NCI-H2107 treated with DMSO at 0.1 percent for 48 hours (cell line): Measurements from ENCODE around the gene TMEM123.
A peak's percentile ranks its signal among the peaks of the same experiment; 100 is the strongest.
"Not testable (repeated sequence)": the region's sequence is repeated elsewhere in the genome, so short reads cannot be mapped to it uniquely, and the experiment has no call there.

Experiments
- DNase-seq: peaks from one replicate; lab custom pipeline; 2025; ENCODE audit not compliant: unreplicated experiment; lab: John Stamatoyannopoulos, UW

Gene TMEM123

DNA sequence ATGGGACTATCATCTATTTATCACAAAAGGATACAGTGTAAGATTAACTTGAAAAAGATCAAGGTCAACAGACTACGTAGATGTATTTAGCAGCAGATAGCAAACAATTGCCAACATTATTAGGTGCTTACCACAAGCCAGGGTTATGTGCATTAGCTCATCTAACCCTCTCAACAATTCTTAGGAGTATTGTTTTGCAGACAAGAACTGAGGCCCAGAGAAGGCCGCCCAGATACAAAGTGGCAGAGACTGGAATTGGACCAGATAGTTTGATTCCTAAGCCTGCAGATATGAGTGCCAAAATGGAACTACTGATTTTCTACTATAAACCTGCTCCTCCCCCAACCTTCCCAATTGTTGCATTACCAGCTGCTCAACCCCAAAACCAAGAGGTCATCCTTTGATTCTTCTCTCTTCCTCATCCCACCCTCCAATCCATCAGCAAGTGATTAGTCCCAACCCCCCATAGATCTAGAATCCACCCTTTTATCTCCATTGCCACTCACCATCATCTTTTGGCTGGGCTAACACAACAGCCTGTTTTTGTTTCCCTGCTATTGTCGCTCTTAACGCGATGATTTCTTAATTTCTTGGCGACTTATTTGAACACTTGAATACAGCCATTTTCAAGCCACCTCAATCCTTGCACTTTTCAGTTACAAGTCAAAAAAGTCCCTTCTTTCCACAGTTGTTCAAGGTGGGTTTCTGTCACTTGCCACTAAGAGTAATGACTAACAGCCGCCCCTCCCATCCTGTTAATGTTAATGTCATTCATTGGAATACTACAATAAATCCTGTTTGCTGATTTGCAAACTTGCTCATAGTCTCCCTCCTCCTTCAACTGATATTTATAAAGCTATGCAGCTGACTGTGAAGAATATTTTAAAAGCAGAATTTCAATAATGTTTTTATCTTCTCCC is 2.7 kb downstream of the TMEM123 start:
- no peak for DNase-seq

DNA sequence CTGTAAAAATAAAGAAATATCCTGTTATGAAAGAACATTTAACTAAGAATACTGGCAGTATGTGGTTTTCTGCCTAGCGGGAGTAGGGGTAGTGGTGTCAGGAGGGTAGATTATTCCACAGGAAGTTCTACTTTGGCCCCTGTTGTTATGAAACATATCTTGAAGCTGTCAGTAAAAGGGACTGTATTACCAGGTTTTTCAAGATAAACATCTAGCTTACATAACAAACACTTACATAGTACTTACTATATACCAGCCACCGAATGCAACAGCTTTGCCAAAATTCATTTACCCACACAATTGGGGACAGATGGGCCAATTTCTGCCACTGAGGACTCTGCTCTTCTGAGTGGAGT is 3.7 kb downstream of the TMEM123 start:
- no peak for DNase-seq

DNA sequence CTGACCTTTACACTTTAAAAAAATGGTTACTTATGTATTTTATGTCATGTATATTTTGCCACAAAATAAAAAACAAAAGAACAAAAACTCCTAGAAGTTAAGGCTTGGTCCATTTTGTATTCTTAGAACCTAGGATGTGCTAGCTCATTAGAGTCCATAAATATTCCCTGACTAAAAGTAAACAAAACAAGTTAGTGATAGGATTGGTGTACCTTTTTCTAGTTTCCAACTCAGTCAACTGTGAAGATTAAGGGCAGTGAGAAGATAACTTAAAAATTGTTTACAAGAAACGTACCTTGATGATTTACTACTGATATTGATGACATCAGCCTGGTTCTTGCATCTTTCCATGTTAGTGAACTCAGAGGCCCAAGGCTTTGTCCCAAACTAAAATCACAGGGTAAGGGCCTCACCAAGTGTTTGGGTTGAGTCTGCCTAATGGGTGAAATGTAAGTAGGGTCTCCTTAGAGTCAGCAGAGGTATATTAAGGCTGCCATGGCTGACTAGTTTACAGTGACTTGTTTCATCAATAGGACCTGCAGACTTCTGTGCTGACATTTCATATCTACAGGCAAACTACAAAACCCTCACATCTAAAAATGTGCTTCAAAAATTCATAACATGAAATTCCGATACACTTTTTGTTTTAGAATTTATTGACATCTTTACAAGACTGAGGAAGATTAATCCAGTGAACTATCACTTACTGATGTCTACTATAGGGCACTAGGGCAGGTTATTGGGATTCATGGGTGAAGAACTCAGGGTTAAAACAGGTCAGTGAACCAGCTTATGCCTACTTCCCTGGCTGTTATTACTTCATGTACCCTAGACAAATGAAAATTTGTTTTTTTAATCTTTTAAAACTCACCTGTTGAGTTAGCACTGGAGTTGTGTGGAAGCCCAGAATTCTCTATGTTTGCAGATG is 4.4 kb downstream of the TMEM123 start:
- DNase-seq = no peak

GRCh38 chr11:102447193-102447592 is 5.4 kb downstream of the TMEM123 start:
- DNase-seq = no peak

GRCh38 chr11:102446606-102447005 is 6.0 kb downstream of the TMEM123 start:
- DNase-seq = no peak

DNA sequence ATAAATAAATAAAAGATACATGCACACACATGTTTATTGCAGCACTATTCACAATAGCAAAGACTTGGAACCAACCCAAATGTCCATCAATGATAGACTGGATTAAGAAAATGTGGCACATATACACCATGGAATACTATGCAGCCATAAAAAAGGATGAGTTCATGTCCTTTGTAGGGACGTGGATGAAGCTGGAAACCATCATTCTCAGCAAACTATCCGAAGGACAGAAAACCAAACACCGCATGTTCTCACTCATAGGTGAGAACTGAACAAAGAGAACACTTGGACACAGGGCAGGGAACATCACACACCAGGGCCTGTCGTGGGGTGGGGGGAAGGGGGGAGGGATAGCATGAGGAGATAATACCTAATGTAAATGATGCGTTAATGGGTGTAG is 7.9 kb downstream of the TMEM123 start:
- not testable (repeated sequence) for DNase-seq

GRCh38 chr11:102444142-102444541 is 8.4 kb downstream of the TMEM123 start:
- DNase-seq = not testable (repeated sequence)

GRCh38 chr11:102439063-102439363 is 13.6 kb downstream of the TMEM123 start:
- DNase-seq = not testable (repeated sequence)

GRCh38 chr11:102438311-102439062 is 14.1 kb downstream of the TMEM123 start:
- no peak for DNase-seq

DNA sequence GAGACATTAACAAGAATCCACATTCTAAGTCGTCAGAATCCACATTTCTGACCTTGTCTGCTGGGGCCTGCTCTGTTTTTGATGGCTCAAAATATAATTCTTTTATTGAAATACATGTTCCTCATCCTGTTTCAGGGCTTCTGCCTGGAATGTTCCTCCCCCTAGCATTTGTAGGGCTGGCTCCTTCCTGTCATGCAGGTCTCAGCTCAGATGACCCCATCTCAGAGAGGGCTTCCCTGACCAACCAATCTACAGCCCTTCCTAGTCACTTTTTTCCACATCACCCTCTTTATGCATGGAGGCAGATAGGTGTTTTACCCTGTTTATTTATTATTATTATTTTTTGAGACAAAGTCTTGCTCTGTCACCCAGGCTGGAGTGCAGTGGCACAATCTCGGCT is 14.8 kb downstream of the TMEM123 start:
- DNase-seq = no peak

DNA sequence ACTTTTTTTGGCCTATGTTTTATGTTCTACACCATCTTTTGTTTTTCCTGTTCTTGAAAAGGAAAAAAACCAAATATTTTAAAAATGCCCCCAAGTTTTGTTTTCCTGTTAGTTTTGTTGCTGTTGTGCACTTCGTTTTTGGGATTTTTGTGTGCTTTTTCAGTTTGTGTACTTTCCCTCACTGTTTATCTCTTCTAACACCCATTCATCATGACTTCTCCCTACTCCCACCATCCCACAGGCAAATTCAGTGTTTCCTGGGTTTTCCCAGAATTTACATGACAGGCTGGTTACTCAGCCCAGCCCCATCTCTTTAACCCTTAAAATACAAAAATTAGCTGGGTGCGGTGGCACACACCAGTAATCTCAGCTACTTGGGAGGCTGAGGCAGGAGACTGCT is 15.6 kb downstream of the TMEM123 start:
- no peak for DNase-seq

DNA sequence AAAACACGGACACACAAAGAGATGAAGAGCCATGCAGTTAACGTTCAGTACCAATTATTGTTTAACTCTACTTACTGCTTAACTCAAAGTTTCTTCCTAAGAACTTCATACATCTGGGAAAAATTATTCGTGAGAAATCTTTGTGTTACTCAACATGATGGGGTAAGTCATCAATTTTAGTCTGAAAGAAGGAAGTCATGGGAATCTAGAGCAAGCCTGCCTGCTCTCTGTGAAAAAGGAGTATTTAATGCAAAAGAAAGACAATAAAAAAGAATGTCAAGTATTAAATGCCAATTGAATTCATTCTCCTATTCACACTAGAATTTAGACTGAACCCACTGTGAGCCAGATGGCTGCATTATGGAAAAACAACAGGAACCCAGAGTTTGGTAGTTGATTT is 16.0 kb downstream of the TMEM123 start:
- DNase-seq = no peak

DNA sequence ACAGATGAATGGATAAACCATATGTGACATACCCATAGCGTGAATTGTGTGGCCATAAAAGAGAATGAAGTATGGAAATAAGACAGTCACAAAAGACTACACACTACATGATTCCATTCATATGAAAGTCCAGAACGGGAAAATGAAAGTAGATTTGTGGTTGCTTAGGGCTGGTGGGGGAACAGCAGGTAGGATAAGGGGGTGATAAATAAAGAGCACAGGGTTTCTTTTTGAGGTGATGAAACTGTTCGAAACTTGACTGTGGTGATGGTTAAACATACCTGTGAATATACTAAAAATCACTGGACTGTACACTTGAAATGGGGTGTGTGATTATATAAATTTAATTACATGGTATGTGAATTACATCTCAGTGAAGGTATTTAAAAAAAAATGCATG is 16.9 kb downstream of the TMEM123 start:
- DNase-seq = no peak

DNA sequence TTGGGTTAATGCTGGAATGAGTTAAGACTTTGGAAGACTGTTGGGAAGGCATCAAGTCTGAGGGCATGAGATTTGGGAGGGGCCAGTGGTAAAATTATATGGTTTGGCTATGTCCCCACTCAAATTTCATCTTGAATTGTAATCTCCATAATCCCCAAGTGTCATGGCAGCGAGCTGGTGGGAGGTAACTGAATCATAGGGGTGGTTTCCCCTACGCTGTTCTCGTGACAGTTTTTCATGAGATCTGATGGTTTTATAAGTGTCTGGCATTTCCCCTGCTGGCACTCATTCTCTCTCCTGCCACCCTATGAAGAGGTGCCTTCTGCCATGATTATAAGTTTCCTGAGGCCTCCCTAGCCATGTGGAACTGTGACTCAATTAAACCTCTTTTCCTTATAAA is 19.0 kb downstream of the TMEM123 start:
- not testable (repeated sequence) for DNase-seq

- not testable (repeated sequence) for DNase-seq
These were observed 20.0 kb downstream of the TMEM123 start for GRCh38 chr11:102432560-102432959.

DNA sequence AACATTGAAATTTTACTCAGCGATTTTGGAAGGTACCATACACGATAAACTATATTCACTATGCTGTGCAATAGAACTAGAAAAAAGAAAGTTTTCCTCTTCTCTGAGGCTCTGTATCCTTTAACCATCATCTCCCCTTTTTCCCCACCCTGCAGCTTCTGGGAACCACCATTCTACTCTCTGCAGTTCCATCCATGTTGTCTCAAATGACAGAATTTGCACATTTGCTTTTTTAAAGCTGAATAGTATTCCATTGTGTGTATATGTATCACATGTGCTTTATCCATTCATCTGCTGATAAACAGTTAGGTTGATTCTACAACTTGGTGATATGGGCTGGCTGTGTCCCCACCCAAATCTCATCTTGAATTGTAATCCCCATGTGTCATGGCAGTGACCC is 21.2 kb downstream of the TMEM123 start:
- DNase-seq = no peak

GRCh38 chr11:102430158-102430836 is 22.3 kb downstream of the TMEM123 start:
- DNase-seq = peak; percentile 47

DNA sequence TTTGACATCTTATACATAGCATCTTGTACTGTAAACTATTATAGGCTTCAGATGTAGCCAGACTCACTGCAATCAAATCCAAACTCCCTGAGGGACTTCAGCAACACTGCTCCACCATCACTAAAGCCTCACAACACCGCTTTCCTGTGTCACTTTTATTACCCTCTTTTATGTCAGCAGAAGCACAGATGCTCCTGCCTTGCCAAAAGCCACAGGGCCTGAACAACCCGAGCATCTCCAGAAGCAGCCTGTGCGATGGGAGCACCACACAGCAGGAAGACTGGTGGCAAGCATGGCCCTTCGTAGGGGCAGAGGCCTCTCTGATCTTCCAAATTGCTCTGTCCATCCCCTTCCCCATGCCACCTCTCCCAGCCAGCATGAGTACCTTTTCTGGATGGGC is 22.9 kb downstream of the TMEM123 start:
- DNase-seq = no peak

GRCh38 chr11:102429226-102429625 is 23.3 kb downstream of the TMEM123 start:
- no peak for DNase-seq

- no peak for DNase-seq
These were observed 23.9 kb downstream of the TMEM123 start for GRCh38 chr11:102428696-102429095.

DNA sequence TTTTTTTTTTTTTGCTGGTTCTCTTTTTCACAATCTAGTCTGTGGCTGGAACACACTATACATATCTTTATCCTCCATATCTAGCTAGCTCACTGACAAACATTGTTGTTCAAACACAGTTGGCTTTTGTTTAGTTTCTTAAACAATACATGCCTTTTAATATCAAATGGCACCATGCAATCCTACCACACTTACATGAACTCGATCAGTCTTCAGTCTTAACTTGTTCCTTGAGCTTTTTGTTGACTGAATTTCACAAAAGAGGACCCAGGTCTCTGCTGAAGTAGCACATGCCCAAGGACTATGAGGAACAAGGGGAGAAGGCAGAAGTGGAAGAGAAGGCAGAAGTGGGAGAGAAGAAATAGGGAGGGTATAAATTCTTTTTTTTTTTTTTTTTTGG is 25.5 kb downstream of the TMEM123 start:
- no peak for DNase-seq
